SK-N-SH (cell line): ENCODE measurements around the gene MACROD2. TPM values are rescaled to one million over a fixed set of nuclear protein-coding genes. Genes with fewer than 3 reads are reported as not detected.

Experiments used
- CTCF ChIA-PET: fragments of 300-600, 350-600 bp; formaldehyde crosslinking; extraction: SDS; loops from one replicate; lab custom pipeline; 2021; lab: Yijun Ruan, JAX
- POLR2A ChIA-PET: fragments of 350-600 bp; sonication (Branson Sonifier 250); formaldehyde crosslinking; extraction: SDS; loops from one replicate; lab custom pipeline; 2020; ENCODE audit warnings: antibody characterized with exemption, inconsistent platforms; lab: Yijun Ruan, JAX
- DNase-seq: peaks from one replicate; pipeline ENCODE4 v3.0.0; 2012
- H2AFZ ChIP-seq: fragments of 200-600 bp; sonication (generic); 2 replicates; pipeline ENCODE4 v1.8.1; 2016; ENCODE audit warnings: antibody characterized with exemption, mild to moderate bottlenecking, low read depth
- H3F3A ChIP-seq: fragments of 200-600 bp; sonication (generic); replicated peaks from 2 replicates; pipeline ENCODE3; 2016; ENCODE audit warnings: antibody characterized with exemption, mild to moderate bottlenecking; ENCODE audit not compliant: insufficient read depth
- H3K27ac ChIP-seq, 2 experiments: fragments of 200-500 bp in 1 of 2; fragments of 200-600 bp in 1 of 2; sonication (Bioruptor generic) in 1 of 2; sonication (generic), shearing (Covaris generic) in 1 of 2; 2 replicates each; pipeline versions ENCODE4 v1.5.1 to v1.6.1; 2014 to 2016; ENCODE audit warnings: low read depth in 2 of 2, inconsistent platforms in 1 of 2, low read length in 1 of 2, mild to moderate bottlenecking in 1 of 2, mixed read lengths in 1 of 2
- H3K27me3 ChIP-seq: fragments of 200-600 bp; sonication (generic), shearing (Covaris generic); 2 replicates; pipeline ENCODE4 v1.6.1; 2016; ENCODE audit warnings: mixed run types; ENCODE audit not compliant: insufficient read depth
- H3K36me3 ChIP-seq, 2 experiments: fragments of 200-500 bp in 1 of 2; fragments of 200-600 bp in 1 of 2; sonication (Bioruptor generic) in 1 of 2; sonication (generic) in 1 of 2; replicated peaks in 1 of 2; 2 replicates each; pipeline versions ENCODE3 to v1.5.1; 2014 to 2016; ENCODE audit warnings: low read length in 1 of 2, mild to moderate bottlenecking in 1 of 2; ENCODE audit not compliant: insufficient read depth in 2 of 2, control insufficient read depth in 1 of 2
- H3K4me1 ChIP-seq, 2 experiments: fragments of 200-500 bp in 1 of 2; fragments of 200-600 bp in 1 of 2; sonication (Bioruptor generic) in 1 of 2; sonication (generic), shearing (Covaris generic) in 1 of 2; 2 replicates each; pipeline versions ENCODE4 v1.5.1 to v1.6.1; 2014 to 2016; ENCODE audit warnings: low read depth in 1 of 2, low read length in 1 of 2, mixed run types in 1 of 2; ENCODE audit not compliant: insufficient read depth in 2 of 2, control insufficient read depth in 1 of 2
- H3K4me2 ChIP-seq: fragments of 200-600 bp; sonication (generic), shearing (Covaris generic); 2 replicates; pipeline ENCODE4 v1.6.1; 2017; ENCODE audit warnings: mixed run types
- H3K4me3 ChIP-seq, 2 experiments: fragments of 200-500 bp in 1 of 2; fragments of 200-600 bp in 1 of 2; sonication (Bioruptor generic) in 1 of 2; sonication (generic), shearing (Covaris generic) in 1 of 2; 2 replicates each; pipeline versions ENCODE4 v1.5.1 to v1.8.1; 2014 to 2016; ENCODE audit warnings: low read depth in 2 of 2, inconsistent platforms in 1 of 2, low read length in 1 of 2, mild to moderate bottlenecking in 1 of 2, mixed read lengths in 1 of 2, moderate library complexity in 1 of 2
- H3K79me2 ChIP-seq: fragments of 200-600 bp; sonication (generic); 2 replicates; pipeline ENCODE4 v1.8.1; 2017; ENCODE audit warnings: mild to moderate bottlenecking; ENCODE audit not compliant: insufficient read depth
- H3K9ac ChIP-seq: fragments of 200-600 bp; sonication (generic); 2 replicates; pipeline ENCODE4 v1.6.1; 2017; ENCODE audit warnings: mixed run types
- H3K9me2 ChIP-seq: fragments of 200-600 bp; sonication (generic); 2 replicates; pipeline ENCODE4 v1.6.1; 2017; ENCODE audit warnings: mixed run types
- H3K9me3 ChIP-seq: fragments of 200-600 bp; sonication (generic); 2 replicates; pipeline ENCODE4 v1.6.1; 2017; ENCODE audit warnings: mixed run types, mild to moderate bottlenecking, moderate library complexity
- H4K20me1 ChIP-seq: fragments of 200-600 bp; sonication (generic); 2 replicates; pipeline ENCODE4 v1.6.1; 2017; ENCODE audit warnings: mild to moderate bottlenecking, mixed run types; ENCODE audit not compliant: insufficient read depth
- CHD2 ChIP-seq: fragments of 150-350 bp; IDR thresholded peaks from 2 replicates; pipeline ENCODE4 v1.6.1; 2018; ENCODE audit warnings: low read length; ENCODE audit not compliant: partially characterized antibody
- CTCF ChIP-seq: fragments of 200-600 bp; sonication (generic); IDR thresholded peaks from 2 replicates; pipeline ENCODE4 v1.6.1; 2017; ENCODE audit warnings: antibody characterized with exemption, mild to moderate bottlenecking, moderate library complexity
- EP300 ChIP-seq, 2 experiments: IDR thresholded peaks; 2 replicates each; pipeline versions ENCODE4 v1.4.0 to v1.6.1; 2012; ENCODE audit warnings: borderline replicate concordance in 1 of 2, low read depth in 1 of 2, low read length in 1 of 2
- FOSL2 ChIP-seq: IDR thresholded peaks from 2 replicates; pipeline ENCODE4 v1.4.0; 2012; ENCODE audit warnings: low read depth, mild to moderate bottlenecking, moderate library complexity, borderline replicate concordance
- GABPA ChIP-seq: IDR thresholded peaks from 2 replicates; pipeline ENCODE4 v1.4.0; 2012; ENCODE audit warnings: low read depth, mild to moderate bottlenecking
- IRF3 ChIP-seq: fragments of 150-350 bp; IDR thresholded peaks from 2 replicates; pipeline ENCODE4 v1.6.1; 2016; ENCODE audit warnings: mild to moderate bottlenecking, low read depth, low read length
- JUND ChIP-seq: IDR thresholded peaks from 2 replicates; pipeline ENCODE4 v1.4.0; 2012
- MAX ChIP-seq: IDR thresholded peaks from 2 replicates; pipeline ENCODE4 v1.4.0; 2012; ENCODE audit warnings: low read depth
- MXI1 ChIP-seq: IDR thresholded peaks from 2 replicates; pipeline ENCODE4 v1.6.1; 2012; ENCODE audit warnings: mild to moderate bottlenecking, low read depth, low read length, improper control_type of control experiment
- NFIC ChIP-seq: IDR thresholded peaks from 2 replicates; pipeline ENCODE4 v1.4.0; 2012; ENCODE audit warnings: borderline replicate concordance
- PBX3 ChIP-seq: IDR thresholded peaks from 2 replicates; pipeline ENCODE4; 2012
- RCOR1 ChIP-seq: fragments of 150-350 bp; IDR thresholded peaks from 2 replicates; pipeline ENCODE4 v1.6.1; 2017; ENCODE audit warnings: antibody characterized with exemption, low read length
- RXRA ChIP-seq: IDR thresholded peaks from 2 replicates; pipeline ENCODE4 v1.4.0; 2012; ENCODE audit warnings: low read depth, mild to moderate bottlenecking, borderline replicate concordance
- SIN3A ChIP-seq: IDR thresholded peaks from 2 replicates; pipeline ENCODE4 v1.6.1; 2012; ENCODE audit warnings: low read depth, mild to moderate bottlenecking, low read length, moderate library complexity, borderline replicate concordance
- SMC3 ChIP-seq: IDR thresholded peaks from 2 replicates; pipeline ENCODE4 v1.6.1; 2012; ENCODE audit warnings: low read depth, low read length, improper control_type of control experiment
- TAF1 ChIP-seq: IDR thresholded peaks from 2 replicates; pipeline ENCODE4 v1.6.1; 2012; ENCODE audit warnings: low read depth, mild to moderate bottlenecking, low read length, moderate library complexity, borderline replicate concordance
- USF1 ChIP-seq: IDR thresholded peaks from 2 replicates; pipeline ENCODE4 v1.4.0; 2012; ENCODE audit warnings: low read depth, borderline replicate concordance
- USF2 ChIP-seq: fragments of 150-350 bp; IDR thresholded peaks from 2 replicates; pipeline ENCODE4 v1.6.1; 2017; ENCODE audit warnings: antibody characterized with exemption, low read length, low read depth, borderline replicate concordance
- YY1 ChIP-seq: IDR thresholded peaks from 2 replicates; pipeline ENCODE4 v1.4.0; 2012; ENCODE audit warnings: low read depth, mild to moderate bottlenecking
- WGBS: methylation state at CpG from one replicate; pipeline ENCODE4 v1.1.6; 2017; ENCODE audit warnings: low lambda C conversion rate; 5-methylcytosine and 5-hydroxymethylcytosine counted together
- polyA plus RNA-seq, 3 experiments: library from polyadenylated mRNA; depleted of rRNA; stranded (reverse); fragments of >200 nt; gene quantifications; 2 replicates each; pipeline ENCODE4 v1.2.3, GENCODE V29; 2012

MACROD2 gene
- polyA plus RNA-seq, 1 of the 3 experiments (the other 2 are of a cell fraction) = 0.33 TPM

- WGBS = 43% methylated on average over 1 of the region's 1 CpG
- Histone ChIP-seq H3K4me1 (no peaks in the 10 kb centered on the region), H3K9me3 (peaks cover 9% of the 10 kb centered on the region; the same call in 1 of the 2 replicates), H4K20me1 (no peaks in the 10 kb centered on the region), H3K4me2 (no peak overlapping the region), H3K79me2 (no peaks in the 10 kb centered on the region), H2AFZ (no peak overlapping the region), H3K27me3 (no peaks in the 10 kb centered on the region), H3K4me3 (no peak overlapping the region), H3K27ac (no peak overlapping the region), H3F3A (no peaks in the 10 kb centered on the region), H3K9me2 (no peaks in the 10 kb centered on the region), H3K9ac (no peak overlapping the region), H3K36me3 (no peaks in the 10 kb centered on the region)
- TF ChIP-seq RCOR1 (no peak), NFIC (no peak), GABPA (no peak), IRF3 (no peak), FOSL2 (no peak), CTCF (no peak), JUND (no peak), USF1 (no peak), PBX3 (no peak), EP300 (IDR thresholded peaks at IDR 0.05; ENCODE audit: borderline replicate concordance in 1 of 2, low read depth in 1 of 2, low read length in 1 of 2) (no peak)
- POLR2A ChIA-PET = no interaction called here
- DNase-seq = no peak
- CTCF ChIA-PET = no interaction called here
Measured at GRCh38 chr20:14935285-14935684, 940.0 kb downstream of the MACROD2 start.

GRCh38 chr20:14937021-14937420 is 941.7 kb downstream of the MACROD2 start:
- Histone ChIP-seq H4K20me1 (no peaks in the 10 kb centered on the region), H2AFZ (no peak overlapping the region), H3K4me3 (no peak overlapping the region), H3K9me3 (peaks cover 11% of the 10 kb centered on the region; the same call in 1 of the 2 replicates), H3K79me2 (no peaks in the 10 kb centered on the region), H3K27ac (no peak overlapping the region), H3K9me2 (no peaks in the 10 kb centered on the region), H3K4me1 (no peaks in the 10 kb centered on the region), H3K27me3 (no peaks in the 10 kb centered on the region), H3K9ac (no peak overlapping the region), H3K36me3 (no peaks in the 10 kb centered on the region), H3F3A (no peaks in the 10 kb centered on the region), H3K4me2 (no peak overlapping the region)
- TF ChIP-seq YY1 (no peak), MXI1 (no peak), TAF1 (no peak), EP300 (IDR thresholded peaks at IDR 0.05; ENCODE audit: borderline replicate concordance in 1 of 2, low read depth in 1 of 2, low read length in 1 of 2) (no peak), RXRA (no peak), USF2 (no peak), MAX (no peak), SIN3A (no peak), CHD2 (no peak), SMC3 (no peak)
- POLR2A ChIA-PET = no interaction called here
- CTCF ChIA-PET = no interaction called here
- no peak for DNase-seq
- 74% methylated on average over 3 of the region's 3 CpGs for WGBS
